MM.1S (cell line): Measurements from ENCODE around the gene RDH5.

Experiments
- DNase-seq: peaks from one replicate; pipeline ENCODE4 v3.0.0-alpha.2; 2015
- H2AFZ ChIP-seq: fragments of 300-600 bp; sonication (generic); 2 replicates; pipeline ENCODE4 v1.6.0; 2016; ENCODE audit warnings: antibody characterized with exemption, low read length
- H3F3A ChIP-seq: fragments of 300-600 bp; sonication (generic); 2 replicates; pipeline ENCODE4 v1.6.1; 2016; ENCODE audit warnings: mild to moderate bottlenecking, antibody characterized with exemption, low read length, moderate library complexity, mixed read lengths; ENCODE audit not compliant: insufficient read depth
- H3K27ac ChIP-seq: fragments of 300-600 bp; sonication (generic); 2 replicates; pipeline ENCODE4 v1.5.1; 2016; ENCODE audit warnings: mild to moderate bottlenecking, low read length
- H3K27me3 ChIP-seq: fragments of 300-600 bp; sonication (generic); replicated peaks from 2 replicates; pipeline ENCODE4 v1.6.0; 2016; ENCODE audit warnings: low read length; ENCODE audit not compliant: insufficient read depth
- H3K36me3 ChIP-seq: fragments of 300-600 bp; sonication (generic); replicated peaks from 2 replicates; pipeline ENCODE4 v1.6.1; 2016; ENCODE audit warnings: mild to moderate bottlenecking, low read length, mixed read lengths; ENCODE audit not compliant: insufficient read depth
- H3K4me1 ChIP-seq: fragments of 300-600 bp; sonication (generic); 2 replicates; pipeline ENCODE4 v1.6.1; 2016; ENCODE audit warnings: low read length, mixed read lengths
- H3K4me2 ChIP-seq: fragments of 300-600 bp; sonication (generic); 2 replicates; pipeline ENCODE4 v1.6.0; 2016; ENCODE audit warnings: low read depth, low read length
- H3K4me3 ChIP-seq: fragments of 300-600 bp; sonication (generic); 2 replicates; pipeline ENCODE4 v1.5.1; 2016; ENCODE audit warnings: low read length, mixed read lengths
- H3K79me2 ChIP-seq: fragments of 300-600 bp; sonication (generic); 2 replicates; pipeline ENCODE4 v1.6.1; 2016; ENCODE audit warnings: mixed run types, low read length, mixed read lengths
- H3K9ac ChIP-seq: fragments of 300-600 bp; sonication (generic); 2 replicates; pipeline ENCODE4 v1.6.1; 2016; ENCODE audit warnings: low read length, mixed read lengths
- H3K9me2 ChIP-seq: fragments of 300-600 bp; sonication (generic); replicated peaks from 2 replicates; pipeline ENCODE4 v1.6.1; 2016; ENCODE audit warnings: mild to moderate bottlenecking, low read length, mixed read lengths; ENCODE audit not compliant: insufficient read depth
- H3K9me3 ChIP-seq: fragments of 300-600 bp; sonication (generic); replicated peaks from 2 replicates; pipeline ENCODE4 v1.6.1; 2016; ENCODE audit warnings: mild to moderate bottlenecking, low read length, mixed read lengths; ENCODE audit not compliant: insufficient read depth
- H4K20me1 ChIP-seq: fragments of 300-600 bp; sonication (generic); 2 replicates; pipeline ENCODE4 v1.6.1; 2016; ENCODE audit warnings: mild to moderate bottlenecking, low read length, moderate library complexity, mixed read lengths; ENCODE audit not compliant: insufficient read depth
- CTCF ChIP-seq: fragments of 300-600 bp; sonication (generic); IDR thresholded peaks from 2 replicates; pipeline ENCODE4 v1.5.1; 2016; ENCODE audit warnings: antibody characterized with exemption, low read length, mixed read lengths
- EZH2 ChIP-seq: fragments of 300-600 bp; sonication (generic); optimal IDR thresholded peaks from 2 replicates; pipeline ENCODE3; 2017; ENCODE audit warnings: low read depth, mild to moderate bottlenecking, antibody characterized with exemption, low read length, mixed read lengths
- EZH2phosphoT487 ChIP-seq: fragments of 300-600 bp; sonication (generic); IDR thresholded peaks from 2 replicates; pipeline ENCODE4 v1.6.1; 2018; ENCODE audit warnings: antibody characterized with exemption, low read length

The RDH5 gene

GRCh38 chr12:55697686-55698085 is 22.5 kb upstream of the RDH5 start:
- no peaks in the 10 kb centered on the region for H3F3A ChIP-seq
- H3K27me3 ChIP-seq, result no peaks in the 10 kb centered on the region; the same call in 1 of the 2 replicates
- H3K9ac ChIP-seq, result no peak overlapping the region
- H3K9me2 ChIP-seq, result no peaks in the 10 kb centered on the region
- no peaks in the 10 kb centered on the region for H3K9me3 ChIP-seq
- H3K79me2 ChIP-seq, result no peaks in the 10 kb centered on the region
- no peaks in the 10 kb centered on the region for H3K4me1 ChIP-seq
- no peak overlapping the region for H3K27ac ChIP-seq
- DNase-seq, result no peak
- no peak overlapping the region for H3K4me2 ChIP-seq
- TF ChIP-seq EZH2phosphoT487, result no peak
- TF ChIP-seq EZH2, result no peak
- no peak for TF ChIP-seq CTCF
- no peaks in the 10 kb centered on the region for H4K20me1 ChIP-seq
- H3K4me3 ChIP-seq, result no peak overlapping the region
- H2AFZ ChIP-seq, result no peak overlapping the region
- no peaks in the 10 kb centered on the region for H3K36me3 ChIP-seq

- H3K9me3 ChIP-seq, result no peaks in the 10 kb centered on the region
- H3K27me3 ChIP-seq, result no peaks in the 10 kb centered on the region; the same call in 1 of the 2 replicates
- no peaks in the 10 kb centered on the region for H3K4me1 ChIP-seq
- TF ChIP-seq EZH2phosphoT487 (no peak), CTCF (no peak), EZH2 (no peak)
- H3K9ac ChIP-seq, result no peak overlapping the region
- no peak for DNase-seq
- no peak overlapping the region for H3K4me2 ChIP-seq
- H3K79me2 ChIP-seq, result no peaks in the 10 kb centered on the region
- H4K20me1 ChIP-seq, result no peaks in the 10 kb centered on the region
- no peaks in the 10 kb centered on the region for H3F3A ChIP-seq
- H3K36me3 ChIP-seq, result no peaks in the 10 kb centered on the region
- no peaks in the 10 kb centered on the region for H3K9me2 ChIP-seq
- no peak overlapping the region for H3K4me3 ChIP-seq
- no peak overlapping the region for H2AFZ ChIP-seq
- no peak overlapping the region for H3K27ac ChIP-seq
Measured at GRCh38 chr12:55698241-55698955, 21.8 kb upstream of the RDH5 start.

GRCh38 chr12:55698965-55699364 is 21.2 kb upstream of the RDH5 start:
- H3F3A ChIP-seq, result no peaks in the 10 kb centered on the region
- H3K4me3 ChIP-seq, result no peak overlapping the region
- no peak for TF ChIP-seq EZH2
- no peak for TF ChIP-seq CTCF
- TF ChIP-seq EZH2phosphoT487, result no peak
- no peak for DNase-seq
- no peaks in the 10 kb centered on the region for H3K79me2 ChIP-seq
- no peak overlapping the region for H2AFZ ChIP-seq
- H3K36me3 ChIP-seq, result no peaks in the 10 kb centered on the region
- no peaks in the 10 kb centered on the region for H4K20me1 ChIP-seq
- no peaks in the 10 kb centered on the region for H3K9me3 ChIP-seq
- H3K9ac ChIP-seq, result no peak overlapping the region
- no peaks in the 10 kb centered on the region for H3K9me2 ChIP-seq
- no peak overlapping the region for H3K4me2 ChIP-seq
- no peaks in the 10 kb centered on the region for H3K4me1 ChIP-seq
- no peak overlapping the region for H3K27ac ChIP-seq
- H3K27me3 ChIP-seq, result no peaks in the 10 kb centered on the region; the same call in 1 of the 2 replicates
